Limb (tissue), 2 donors: ENCODE data around the gene ZNF322.
"Not testable (repeated sequence)": the region's sequence is repeated elsewhere in the genome, so short reads cannot be mapped to it uniquely, and the experiment has no call there.

ENCODE experiments used
- DNase-seq, 2 donors: peaks; one replicate each; pipeline ENCODE4 v3.0.0-alpha.2; 2016; ENCODE audit errors: extremely low spot score in 2 of 2

ZNF322 gene, protein sequence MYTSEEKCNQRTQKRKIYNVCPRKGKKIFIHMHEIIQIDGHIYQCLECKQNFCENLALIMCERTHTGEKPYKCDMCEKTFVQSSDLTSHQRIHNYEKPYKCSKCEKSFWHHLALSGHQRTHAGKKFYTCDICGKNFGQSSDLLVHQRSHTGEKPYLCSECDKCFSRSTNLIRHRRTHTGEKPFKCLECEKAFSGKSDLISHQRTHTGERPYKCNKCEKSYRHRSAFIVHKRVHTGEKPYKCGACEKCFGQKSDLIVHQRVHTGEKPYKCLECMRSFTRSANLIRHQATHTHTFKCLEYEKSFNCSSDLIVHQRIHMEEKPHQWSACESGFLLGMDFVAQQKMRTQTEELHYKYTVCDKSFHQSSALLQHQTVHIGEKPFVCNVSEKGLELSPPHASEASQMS

DNA sequence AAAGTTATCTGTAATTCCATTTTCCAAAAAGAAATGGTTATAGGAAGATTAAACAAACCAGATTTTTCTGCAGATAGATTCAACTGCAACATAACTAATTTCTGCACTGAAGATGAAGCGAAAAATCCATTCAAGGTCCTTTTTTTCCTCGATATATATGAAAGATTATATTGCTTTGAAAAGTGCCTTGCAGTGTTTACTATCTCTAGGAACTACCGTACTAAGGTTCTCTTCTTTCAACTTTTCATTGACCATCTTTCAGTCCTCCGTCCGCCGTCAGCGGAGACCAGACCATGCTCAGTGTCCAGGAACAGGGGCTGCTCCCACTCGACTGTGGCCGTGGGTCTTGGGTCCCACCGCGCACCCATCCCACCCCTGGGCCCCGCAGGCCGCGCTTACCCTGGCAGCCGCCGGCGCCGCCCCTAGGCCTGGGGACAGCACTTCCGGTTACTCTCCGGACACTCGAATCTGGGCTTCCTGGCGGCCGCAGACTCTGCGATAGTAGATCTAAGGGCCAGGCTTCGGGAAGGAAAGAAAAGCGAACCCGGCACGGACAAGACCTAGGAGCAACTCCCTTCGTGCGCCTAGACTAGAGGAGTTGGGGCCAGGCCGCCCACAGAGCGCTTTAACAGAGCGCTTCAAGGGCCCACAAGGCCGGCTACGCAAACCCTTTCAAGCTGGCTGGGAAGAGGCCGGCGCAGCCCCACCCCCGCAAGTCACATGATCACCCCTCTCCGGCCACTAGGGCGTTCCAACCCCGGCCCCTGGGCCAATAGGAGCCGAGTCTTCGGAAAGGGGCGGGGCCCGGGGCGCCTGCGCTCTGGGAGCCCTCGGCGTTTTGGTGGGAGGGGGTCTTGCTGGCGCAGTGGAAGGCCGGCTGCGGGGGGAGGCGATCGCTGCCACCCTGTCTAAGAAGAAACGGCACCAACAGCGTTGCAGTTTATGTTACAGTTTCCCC lies at the start of gene ZNF322:
ZNF322 (minus strand) TSS at position 705 of the 958 bp plus-strand sequence. CDS start 21,193 bp downstream, outside the sequence.
- DNase-seq = peak; percentile 97

DNA sequence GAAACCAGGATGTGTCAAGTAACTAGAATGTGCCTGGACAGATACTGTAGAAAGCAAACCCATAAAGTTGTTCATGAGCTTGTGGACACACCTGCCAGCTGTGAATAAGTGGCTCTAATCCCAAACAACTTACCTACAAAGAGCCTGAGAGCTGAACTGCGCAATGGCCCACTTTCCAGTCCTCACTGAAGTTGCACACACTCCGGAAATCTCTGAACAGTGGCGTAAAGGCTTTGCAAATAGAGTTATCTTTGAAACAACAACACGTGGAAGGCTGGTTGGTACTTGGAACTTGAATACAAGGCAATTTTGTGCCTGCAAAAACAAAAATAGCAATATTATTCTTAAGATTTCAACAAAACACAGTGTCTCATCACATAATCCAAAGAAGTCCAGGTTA lies 46.2 kb upstream of the ZNF322 start:
- DNase-seq = not testable (repeated sequence)

DNA sequence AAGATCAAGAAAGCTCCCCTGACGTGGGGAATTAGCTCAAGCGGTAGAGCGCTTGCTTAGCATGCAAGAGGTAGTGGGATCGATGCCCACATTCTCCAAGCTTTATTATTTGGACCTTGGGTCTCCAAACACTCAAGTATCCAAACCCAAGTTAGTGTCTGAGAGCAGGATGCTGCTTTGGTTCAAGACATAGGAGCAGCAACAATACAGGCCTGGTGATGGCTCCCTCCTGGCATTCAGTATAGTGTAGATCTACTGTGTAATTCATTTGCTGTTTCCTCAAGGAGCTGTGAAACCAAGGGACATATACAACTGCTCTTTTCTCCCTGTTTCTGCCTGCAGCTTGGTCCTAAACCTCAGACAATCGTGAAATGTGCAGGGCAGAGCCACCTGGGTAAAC lies 45.8 kb upstream of the ZNF322 start:
- not testable (repeated sequence) for DNase-seq

DNA sequence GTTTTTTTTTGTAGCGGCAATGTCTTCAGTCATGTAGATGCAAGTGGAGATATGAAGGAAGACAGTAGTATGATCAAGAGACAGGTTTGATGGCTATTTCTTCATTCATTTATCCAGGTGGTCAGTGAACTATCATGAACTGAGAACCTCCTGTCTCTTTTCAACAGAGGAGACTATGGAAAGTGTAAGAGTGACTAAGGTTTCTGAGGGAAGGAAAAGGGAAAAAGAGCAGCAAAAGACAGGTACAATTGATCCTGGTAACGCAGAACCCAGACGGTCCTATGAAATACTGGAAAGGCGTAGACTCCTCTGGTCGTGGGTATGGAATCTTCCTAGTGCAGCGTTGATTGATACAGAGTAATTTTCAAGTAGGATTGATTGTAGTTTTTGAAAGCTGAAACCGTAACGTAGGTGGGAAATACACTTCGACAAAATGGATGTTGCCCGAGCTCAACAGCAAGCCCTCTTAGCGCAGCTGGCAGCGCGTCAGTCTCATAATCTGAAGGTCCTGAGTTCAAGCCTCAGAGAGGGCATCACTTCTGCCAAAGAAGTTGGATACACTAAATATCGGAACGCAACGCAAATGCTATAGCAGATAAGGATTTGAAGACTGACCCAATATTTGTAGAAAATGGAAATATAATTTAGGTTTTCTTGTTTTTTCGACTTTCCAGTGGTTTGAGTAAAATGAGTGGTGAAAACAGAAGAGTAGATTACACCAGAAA lies 41.6 kb upstream of the ZNF322 start:
- not testable (repeated sequence) for DNase-seq

DNA sequence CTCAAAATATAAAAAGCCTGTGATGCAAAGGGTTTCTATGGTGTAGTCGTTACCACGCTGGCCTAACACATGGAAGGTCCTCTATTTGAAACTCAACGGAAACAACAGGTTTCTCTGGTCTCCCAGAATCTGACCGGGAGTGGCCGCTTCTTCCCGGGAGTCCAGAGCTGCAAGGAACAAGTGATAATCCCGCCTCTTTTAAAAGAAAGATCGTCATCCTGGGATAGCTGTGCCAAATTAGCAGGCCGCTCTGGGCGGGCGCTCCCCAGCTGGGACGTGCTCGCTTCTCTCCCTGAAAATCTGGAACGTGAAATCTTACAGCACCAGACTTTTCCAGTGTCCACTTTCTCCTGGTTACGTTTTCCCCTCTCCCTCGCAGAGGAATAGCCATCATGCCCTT lies 38.0 kb upstream of the ZNF322 start:
- not testable (repeated sequence) for DNase-seq

DNA sequence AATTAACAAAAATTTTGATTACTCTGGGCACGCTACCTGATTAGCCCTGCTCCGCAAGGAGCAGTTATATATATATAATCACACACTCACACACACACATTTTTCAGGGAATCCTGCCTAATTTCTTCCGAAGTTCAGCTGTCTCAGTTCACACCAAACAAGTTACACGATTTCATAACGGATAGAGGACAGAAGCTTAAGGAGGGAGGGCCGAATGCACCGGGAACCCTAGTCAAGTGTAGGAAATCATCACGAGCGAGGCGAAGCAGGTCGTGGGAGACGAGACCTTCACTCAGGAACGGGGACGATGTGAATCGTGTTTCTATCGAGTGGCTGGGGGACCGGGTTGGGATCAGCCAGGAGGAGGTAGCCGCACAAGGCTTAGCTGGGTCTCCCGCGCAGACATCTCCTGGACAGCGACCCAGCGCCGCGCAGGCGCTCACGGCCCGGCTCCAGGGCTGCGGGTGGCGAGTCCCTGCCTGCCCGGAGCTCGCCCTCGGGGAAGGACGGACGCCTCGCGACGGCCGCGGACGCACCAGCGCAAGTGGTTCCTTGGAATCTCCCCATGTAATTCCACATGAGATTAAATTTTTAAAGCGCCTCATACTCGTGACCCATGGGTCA lies 29.9 kb upstream of the ZNF322 start:
- not testable (repeated sequence) for DNase-seq

DNA sequence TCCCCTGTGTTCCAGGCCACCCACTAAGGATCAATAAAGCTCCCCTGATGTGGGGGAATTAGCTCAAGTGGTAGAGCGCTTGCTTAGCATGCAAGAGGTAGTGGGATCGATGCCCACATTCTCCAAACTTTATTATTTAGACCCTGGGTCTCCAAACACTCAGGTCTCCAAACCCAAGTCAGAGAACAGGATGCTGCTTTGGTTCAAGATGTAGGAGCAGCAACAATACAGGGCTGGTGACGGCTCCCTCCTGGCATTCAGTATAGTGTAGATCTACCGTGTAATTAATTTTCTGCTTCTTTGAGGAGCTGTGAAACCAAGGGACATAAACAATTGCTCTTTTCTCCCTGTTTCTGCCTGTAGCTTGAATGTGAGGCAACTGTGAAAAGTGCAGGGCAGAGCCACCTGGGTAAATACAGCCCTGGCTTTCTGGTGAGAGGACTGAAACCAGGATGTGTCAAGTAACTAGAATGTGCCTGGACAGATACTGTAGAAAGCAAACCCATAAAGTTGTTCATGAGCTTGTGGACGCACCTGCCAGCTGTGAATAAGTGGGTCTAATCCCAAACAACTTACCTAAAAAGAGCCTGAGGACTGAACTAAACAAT lies 23.0 kb upstream of the ZNF322 start:
- DNase-seq = not testable (repeated sequence)

DNA sequence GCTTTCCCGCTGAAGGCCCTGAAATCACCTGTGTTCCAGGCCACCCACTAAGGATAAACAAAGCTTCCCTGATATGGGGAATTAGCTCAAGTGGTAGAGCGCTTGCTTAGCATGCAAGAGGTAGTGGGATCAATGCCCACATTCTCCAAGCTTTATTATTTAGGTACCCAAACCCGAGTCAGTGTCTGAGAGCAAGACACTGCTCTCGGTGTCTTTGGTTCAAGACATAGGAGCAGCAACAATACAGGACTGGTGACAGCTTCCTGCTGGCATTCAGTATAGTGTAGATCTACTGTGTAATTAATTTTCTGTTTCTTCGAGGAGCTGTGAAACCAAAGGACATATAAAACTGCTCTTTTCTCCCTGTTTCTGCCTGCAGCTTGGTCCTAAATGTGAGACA lies 13.7 kb upstream of the ZNF322 start:
- not testable (repeated sequence) for DNase-seq

DNA sequence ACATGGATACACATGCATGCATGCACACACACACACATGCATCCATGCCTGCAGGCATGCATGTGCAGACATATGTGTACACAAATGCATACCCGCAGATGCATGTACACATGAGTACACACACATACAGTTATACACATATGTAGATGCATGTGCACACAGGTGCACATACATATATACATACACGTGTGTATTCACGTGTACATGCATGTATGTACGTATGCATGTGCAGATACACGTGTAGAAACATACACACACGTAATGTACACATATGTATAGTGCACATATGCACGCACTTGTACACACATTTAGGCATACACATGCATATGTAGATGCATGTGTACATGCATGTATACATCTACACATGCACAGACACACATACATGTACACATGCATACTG lies 11.0 kb upstream of the ZNF322 start:
- not testable (repeated sequence) for DNase-seq

DNA sequence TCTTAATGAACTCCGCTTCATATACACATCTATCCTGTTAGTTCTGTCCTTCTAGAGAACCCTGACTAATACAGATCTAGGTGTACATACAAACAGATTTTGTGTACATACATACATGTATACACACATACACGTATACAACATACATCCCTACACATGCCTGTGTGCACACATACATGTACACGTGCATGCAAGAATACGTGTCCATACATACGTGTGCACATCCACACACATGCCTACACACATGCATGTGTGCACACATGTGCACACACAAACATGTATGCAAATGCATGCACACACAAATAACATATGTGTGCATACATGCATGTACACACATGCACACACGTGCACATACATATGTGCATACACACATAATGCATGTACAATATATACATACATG lies 10.5 kb upstream of the ZNF322 start:
- DNase-seq = not testable (repeated sequence)

DNA sequence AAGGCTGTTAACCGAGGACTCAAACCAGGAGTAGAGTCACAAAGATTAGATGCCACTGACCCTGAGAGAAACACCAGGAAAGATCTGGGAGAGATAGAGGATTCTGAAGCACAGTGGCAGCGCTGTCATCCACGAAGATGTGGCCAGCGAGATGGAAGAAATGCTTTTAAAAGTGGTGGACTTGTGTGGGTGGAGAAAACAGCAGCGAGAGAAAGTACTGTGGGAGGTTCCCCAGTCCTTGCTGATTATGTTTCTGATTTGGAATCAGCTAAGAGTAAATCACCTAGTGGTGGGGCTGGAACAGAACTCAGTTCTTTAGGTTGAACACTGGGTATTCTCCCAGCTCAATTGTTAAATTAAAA lies 435 bp upstream of the ZNF322 start:
- DNase-seq = no peak

DNA sequence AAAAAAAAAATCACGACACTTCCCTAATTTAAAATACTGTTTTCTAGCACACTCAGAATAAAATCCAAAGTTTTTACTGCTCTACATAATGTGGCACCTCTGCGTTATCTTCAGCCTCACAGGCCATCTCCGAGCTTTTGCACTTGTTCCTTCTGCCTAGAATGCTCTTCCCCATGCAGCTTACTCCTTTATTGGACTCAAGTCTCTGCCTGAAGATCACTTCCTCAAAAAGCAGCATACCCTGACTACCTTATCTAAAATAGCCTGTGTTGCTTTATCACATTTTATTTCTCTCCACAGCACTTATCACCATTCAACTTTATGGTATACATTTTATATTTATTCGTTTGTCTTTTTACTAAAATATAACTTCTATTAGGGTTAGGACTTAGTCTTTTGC lies 2.3 kb downstream of the ZNF322 start:
- no peak for DNase-seq

DNA sequence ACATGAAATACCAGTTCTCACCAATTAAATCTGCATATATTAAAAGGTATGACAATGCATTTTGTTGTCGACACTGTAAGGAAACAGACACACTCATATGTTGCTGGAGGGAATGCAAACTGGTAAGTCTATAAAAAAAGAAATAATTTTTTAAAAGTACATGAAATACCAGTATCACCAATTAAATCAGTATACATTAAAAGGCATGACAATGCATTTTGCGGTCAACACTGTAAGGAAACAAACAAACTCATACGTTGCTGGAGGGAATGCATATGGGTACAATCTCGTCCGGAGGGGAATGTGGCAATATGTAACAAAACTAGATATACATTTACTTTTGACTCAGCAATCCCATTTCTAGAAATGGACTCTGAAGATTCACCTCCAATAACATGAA lies 6.5 kb downstream of the ZNF322 start:
- DNase-seq = no peak

DNA sequence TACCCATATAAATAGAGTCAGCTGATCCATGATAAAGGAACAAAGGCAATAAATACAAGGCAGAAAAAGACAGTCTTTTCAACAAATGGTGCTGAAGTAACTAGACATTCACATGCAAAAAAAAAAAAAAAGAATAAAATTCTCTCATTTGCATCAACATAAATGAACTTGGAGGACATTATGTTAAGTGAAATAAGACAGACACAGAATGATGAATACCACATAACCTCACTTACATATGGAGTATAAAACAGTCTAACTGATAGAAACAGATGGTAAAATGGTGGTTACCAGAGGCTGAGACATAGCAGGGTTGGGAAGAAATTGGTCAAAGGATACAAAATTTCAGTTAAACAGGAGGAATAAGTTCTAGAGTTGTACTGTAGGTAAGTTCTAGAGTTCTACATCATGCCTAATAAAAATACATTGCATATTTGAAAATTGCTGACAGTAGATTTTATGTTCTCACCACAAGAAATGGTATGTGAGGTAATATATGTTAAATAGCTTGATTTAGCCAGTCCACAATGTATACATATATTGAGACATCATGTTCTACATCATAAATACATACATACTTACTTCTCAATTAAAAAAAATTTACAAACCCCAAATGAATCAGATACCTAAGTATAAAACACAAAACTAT lies 8.3 kb downstream of the ZNF322 start:
- DNase-seq = no peak

DNA sequence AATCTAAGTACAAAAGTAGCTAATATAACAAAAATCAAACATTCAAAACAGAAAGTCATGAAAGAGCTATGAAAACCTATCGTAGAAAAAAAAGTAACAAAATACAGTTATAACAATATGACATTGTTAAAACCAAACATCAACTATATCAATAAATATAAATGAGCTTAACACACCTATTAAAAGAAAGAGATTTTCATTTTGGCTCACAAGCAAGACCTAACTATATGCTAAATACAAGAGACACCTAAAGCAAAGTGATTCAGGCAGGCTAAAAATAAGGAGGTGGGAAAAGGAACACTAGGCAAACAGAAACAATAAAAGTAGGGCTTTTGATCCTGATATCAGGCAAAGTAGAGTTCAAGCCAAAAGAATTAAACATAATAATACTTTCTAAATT lies 13.5 kb downstream of the ZNF322 start:
- no peak for DNase-seq

DNA sequence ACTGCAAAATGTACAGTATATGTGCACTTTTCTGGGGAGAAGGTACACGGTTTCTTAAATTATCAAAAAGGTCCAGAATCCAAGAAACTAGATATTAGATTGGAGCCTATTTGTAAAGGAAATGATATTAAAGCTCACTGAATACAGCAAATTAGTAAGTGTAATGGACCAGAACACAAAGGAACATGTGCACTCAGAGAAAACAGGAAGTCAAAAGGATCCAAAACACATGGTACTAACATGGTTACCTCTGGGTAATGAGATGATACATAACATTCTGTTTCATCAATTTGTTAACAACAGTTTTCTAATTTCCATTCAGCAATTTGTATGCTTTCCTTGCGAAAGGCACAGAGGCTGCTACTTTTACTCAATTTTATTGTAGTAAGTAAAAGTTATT lies 18.7 kb downstream of the ZNF322 start:
- no peak for DNase-seq

DNA sequence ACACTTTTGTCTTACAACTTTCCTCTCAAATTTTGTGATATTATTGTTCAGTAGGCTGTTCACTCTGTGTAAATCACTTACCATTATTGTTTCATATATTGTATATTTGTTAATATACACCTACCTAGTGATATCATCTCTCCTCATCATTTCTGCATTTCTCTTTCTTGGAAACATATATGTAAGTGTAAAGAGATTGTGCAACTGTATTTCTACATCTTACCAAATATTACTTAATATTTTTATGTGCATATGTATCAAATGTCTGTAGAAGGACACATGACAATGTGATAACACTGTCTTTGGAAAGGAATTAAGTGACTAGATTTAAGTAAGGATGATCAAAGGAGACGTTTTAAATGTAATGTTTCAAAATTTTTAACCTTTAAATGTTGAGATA lies 30.2 kb downstream of the ZNF322 start:
- no peak for DNase-seq

DNA sequence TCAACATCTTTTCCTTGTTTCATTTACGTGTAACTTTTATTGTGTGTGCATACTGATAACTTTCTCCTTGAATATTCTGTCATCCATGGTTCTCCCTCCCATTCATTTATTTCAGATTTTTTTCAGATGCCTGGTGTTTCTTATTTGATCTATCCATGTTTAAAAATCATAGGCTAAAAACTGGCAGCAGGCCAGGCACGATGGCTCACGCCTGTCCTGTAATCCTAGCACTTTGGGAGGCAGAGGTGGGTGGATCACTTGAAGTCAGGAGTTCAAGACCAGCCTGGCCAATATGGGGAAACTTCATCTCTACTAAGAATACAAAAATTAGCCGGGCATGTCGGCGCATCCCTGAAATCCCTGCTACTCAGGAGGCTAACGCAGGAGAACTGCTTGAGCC lies 31.7 kb downstream of the ZNF322 start:
- DNase-seq = no peak

DNA sequence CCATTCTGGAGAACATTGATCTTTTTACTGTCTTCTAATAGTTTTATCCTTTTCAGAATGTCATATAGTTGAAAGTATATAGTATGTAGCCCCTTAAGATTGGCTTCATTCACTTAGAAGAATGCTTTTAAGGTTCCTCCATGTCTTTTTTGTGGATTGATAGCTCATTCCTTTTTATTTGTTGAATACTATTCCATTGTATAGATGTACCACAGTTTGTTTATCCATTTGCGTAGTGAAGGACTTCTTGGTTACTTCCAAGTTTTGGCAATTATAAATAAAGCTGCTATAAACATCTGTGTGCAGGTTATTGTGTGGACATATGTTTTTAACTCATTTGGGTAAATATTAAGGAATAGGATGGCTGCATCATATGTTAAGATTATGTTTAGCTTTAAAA lies 35.0 kb downstream of the ZNF322 start:
- no peak for DNase-seq

DNA sequence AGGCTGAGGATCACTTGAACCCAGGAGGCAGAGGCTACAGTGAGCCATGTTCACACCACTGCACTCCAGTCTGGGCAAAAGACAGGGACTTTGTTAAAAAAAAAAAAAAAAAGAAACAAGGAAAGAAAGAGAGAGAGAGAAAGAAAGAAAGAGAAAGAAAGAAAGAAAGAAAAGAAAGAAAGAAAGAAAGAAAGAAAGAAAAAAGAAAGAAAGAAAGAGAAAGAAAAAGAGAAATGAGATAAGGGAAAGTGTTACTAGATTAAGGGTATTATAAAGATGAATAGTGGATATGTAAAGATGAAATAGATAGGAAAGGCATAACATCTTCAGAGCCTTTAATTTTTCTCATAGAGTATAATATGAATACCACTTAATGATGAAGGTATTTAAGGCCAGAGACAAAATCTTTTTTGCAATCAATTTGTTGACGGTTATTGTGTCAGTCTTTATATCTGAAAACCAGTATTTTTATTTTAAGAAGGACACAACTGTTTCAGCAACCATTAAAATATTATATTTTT lies 36.1 kb downstream of the ZNF322 start:
- no peak for DNase-seq
